GM12878 (cell line): ENCODE results near the gene TIMM29. TPM values are rescaled to one million over a fixed set of nuclear protein-coding genes. Genes with fewer than 3 reads are reported as not detected.

Experiments used
- ATAC-seq: fragments of 200-7000 bp; cut with Tn5 transposase; 3 replicates; pipeline ENCODE4 v1.9.1; 2020; ENCODE audit warnings: mild to moderate bottlenecking, moderate library complexity
- Bru-seq: library from RNA; stranded (reverse); fragments of 400-500 nt; gene quantifications from one replicate; lab custom pipeline; 2021; lab: Mats Ljungman, UMichigan
- BruChase-seq, 2 experiments: library from RNA; stranded (reverse); fragments of 400-500 nt; gene quantifications; one replicate each; lab custom pipeline; 2021; lab: Mats Ljungman, UMichigan
- BruUV-seq: library from RNA; stranded (reverse); fragments of 400-500 nt; replicated peaks from 2 replicates; lab custom pipeline; 2021; lab: Mats Ljungman, UMichigan
- CTCF ChIA-PET: fragments of 300-600 bp; sonication (Branson Sonifier 250); formaldehyde crosslinking; extraction: SDS; loops from one replicate; lab custom pipeline; 2021; ENCODE audit warnings: inconsistent platforms; lab: Yijun Ruan, JAX
- POLR2A ChIA-PET: fragments of 350-600 bp; formaldehyde crosslinking; extraction: SDS; loops from one replicate; lab custom pipeline; 2021; ENCODE audit warnings: inconsistent platforms; lab: Charles Lee
- RAD21 ChIA-PET: fragments of 300-600 bp; sonication (Branson Sonifier 250); formaldehyde crosslinking; loops from one replicate; lab custom pipeline; 2023; ENCODE audit warnings: antibody characterized with exemption; ENCODE audit not compliant: unreplicated experiment; lab: Charles Lee
- SMC1A ChIA-PET: fragments of 300-600 bp; sonication (Branson Sonifier 250); formaldehyde crosslinking; loops from one replicate; lab custom pipeline; 2023; ENCODE audit not compliant: unreplicated experiment, uncharacterized antibody; lab: Charles Lee
- DNase-seq: peaks from one replicate; pipeline ENCODE4 v3.0.0-alpha.2; 2011; ENCODE audit warnings: low read depth, low spot score
- FAIRE-seq: peaks from 3 replicates; lab custom pipeline; 2011; peaks lifted over from hg19 to GRCh38; lab: Jason Lieb, UNC
- H2AFZ ChIP-seq: 2 replicates; pipeline ENCODE4 v1.6.0; 2011; ENCODE audit warnings: low read depth, low read length, control low read depth; ENCODE audit not compliant: control insufficient read depth
- H3K27ac ChIP-seq: 2 replicates; pipeline ENCODE4 v1.5.1; 2011; ENCODE audit warnings: control low read depth; ENCODE audit not compliant: control insufficient read depth, insufficient read depth
- H3K27me3 ChIP-seq, 2 experiments: replicated peaks in 1 of 2; 2 replicates each; pipeline versions ENCODE4 v1.6.0 to v1.6.1; 2011; ENCODE audit warnings: low read length in 1 of 2; ENCODE audit not compliant: control insufficient read depth in 2 of 2, insufficient read depth in 2 of 2
- H3K36me3 ChIP-seq, 2 experiments: 2 replicates each; pipeline ENCODE4 v1.5.1; 2011; ENCODE audit warnings: low read length in 1 of 2; ENCODE audit not compliant: control insufficient read depth in 2 of 2, insufficient read depth in 2 of 2
- H3K4me1 ChIP-seq: 2 replicates; pipeline ENCODE4 v1.6.1; 2011; ENCODE audit warnings: mild to moderate bottlenecking, low read length, moderate library complexity, mixed read lengths; ENCODE audit not compliant: control insufficient read depth, insufficient read depth
- H3K4me2 ChIP-seq: 2 replicates; pipeline ENCODE4 v1.6.0; 2011; ENCODE audit warnings: control low read depth; ENCODE audit not compliant: control insufficient read depth, insufficient read depth
- H3K4me3 ChIP-seq: fragments of 200-600 bp; sonication (generic); 2 replicates; pipeline ENCODE4 v1.5.1; 2016
- H3K79me2 ChIP-seq: 2 replicates; pipeline ENCODE4 v1.6.0; 2011; ENCODE audit warnings: low read length; ENCODE audit not compliant: control insufficient read depth, insufficient read depth
- H3K9ac ChIP-seq: 2 replicates; pipeline ENCODE4 v1.8.0; 2011; ENCODE audit warnings: low read length, control low read depth, mixed read lengths; ENCODE audit not compliant: control insufficient read depth, insufficient read depth
- H3K9me3 ChIP-seq: replicated peaks from 3 replicates; pipeline ENCODE4 v1.5.1; 2011; ENCODE audit warnings: mild to moderate bottlenecking, low read length; ENCODE audit not compliant: control insufficient read depth, insufficient read depth
- H4K20me1 ChIP-seq: 2 replicates; pipeline ENCODE4 v1.6.0; 2011; ENCODE audit not compliant: control insufficient read depth, insufficient read depth
- BRCA1 ChIP-seq: IDR thresholded peaks from 2 replicates; pipeline ENCODE4 v1.6.1; 2011; ENCODE audit warnings: low read depth, low read length, improper control_type of control experiment
- CREM ChIP-seq: IDR thresholded peaks from 2 replicates; pipeline ENCODE4 v1.6.1; 2014; ENCODE audit warnings: antibody characterized with exemption, low read depth
- ELK1 ChIP-seq: IDR thresholded peaks from 2 replicates; pipeline ENCODE4 v1.6.1; 2012; ENCODE audit warnings: low read depth, low read length, improper control_type of control experiment
- EP300 ChIP-seq, 2 experiments: fragments of 150-350 bp in 1 of 2; IDR thresholded peaks; 2 replicates each; pipeline ENCODE4 v1.6.1; 2011 to 2012; ENCODE audit warnings: low read depth in 2 of 2, low read length in 2 of 2, borderline replicate concordance in 1 of 2, improper control_type of control experiment in 1 of 2, inconsistent platforms in 1 of 2; ENCODE audit not compliant: control insufficient read depth in 1 of 2
- EZH2 ChIP-seq: IDR thresholded peaks from 2 replicates; pipeline ENCODE4 v1.6.1; 2012; ENCODE audit warnings: low read depth, mild to moderate bottlenecking, control low read depth, inconsistent platforms, low read length, borderline replicate concordance; ENCODE audit not compliant: control insufficient read depth
- HDAC2 ChIP-seq: fragments of 200-600 bp; sonication (generic); IDR thresholded peaks from 2 replicates; pipeline ENCODE4 v1.6.1; 2017
- NFYA ChIP-seq: IDR thresholded peaks from 2 replicates; pipeline ENCODE4 v1.6.1; 2011; ENCODE audit warnings: low read depth, mild to moderate bottlenecking, low read length, improper control_type of control experiment, borderline replicate concordance
- SREBF1 ChIP-seq: IDR thresholded peaks from 2 replicates; pipeline ENCODE4 v1.6.1; 2012; ENCODE audit warnings: mild to moderate bottlenecking, low read length
- SREBF2 ChIP-seq: IDR thresholded peaks from 2 replicates; pipeline ENCODE4 v1.6.1; 2012; ENCODE audit warnings: mild to moderate bottlenecking, low read length
- STAT1 ChIP-seq: fragments of 450-650 bp; conservative IDR thresholded peaks from 2 replicates; pipeline ENCODE4 v1.6.1; 2014; ENCODE audit warnings: antibody characterized with exemption, mild to moderate bottlenecking
- ZNF384 ChIP-seq: IDR thresholded peaks from 2 replicates; pipeline ENCODE4 v1.6.1; 2012; ENCODE audit warnings: low read depth, mild to moderate bottlenecking, low read length, improper control_type of control experiment, borderline replicate concordance
- WGBS: methylation state at CpG from one replicate; pipeline ENCODE4 v1.1.6; 2016; ENCODE audit warnings: low lambda C conversion rate; ENCODE audit not compliant: insufficient replicate concordance, insufficient coverage; ENCODE audit errors: missing lambda C conversion rate; 5-methylcytosine and 5-hydroxymethylcytosine counted together
- in situ Hi-C: fragments of 300-500 bp; cut with MboI; formaldehyde crosslinking; loops from 9 replicates; pipeline ENCODE4 v1.14.3; 2018; ENCODE audit warnings: mixed read lengths
- intact Hi-C: fragments of 100-400 bp; cut with micrococcal nuclease; formaldehyde crosslinking; loops from one replicate; pipeline ENCODE4 v1.14.2; 2022; ENCODE audit not compliant: unreplicated experiment
- long read RNA-seq, 2 experiments: library from polyadenylated mRNA; unstranded; transcript quantifications; one replicate each; pipeline ENCODE4 v2.0.0, GENCODE V29; 2019 to 2020
- polyA minus RNA-seq, 3 experiments: library from RNA; depleted of rRNA, polyadenylated mRNA; stranded (reverse); fragments of >200 nt; gene quantifications; 2 replicates each; pipeline ENCODE4 v1.2.3, GENCODE V29; 2011
- polyA plus RNA-seq, 11 experiments: library from polyadenylated mRNA; depleted of rRNA in 4 of 11; unstranded in 6 of 11; stranded (reverse) in 5 of 11; fragments of >200 nt; fragmentation: Nextera tagmentation in 4 of 11; fragmentation: Illumina TruSeq in 1 of 11; extraction: Ambion mirVana in 4 of 11; extraction: Trizol in 1 of 11; gene quantifications; 1 replicate in 1 of 11; 2 replicates in 10 of 11; pipeline versions ENCODE4 v1.2.1 to v1.2.3, GENCODE V29; 2011 to 2016; ENCODE audit warnings: inconsistent platforms in 2 of 11, missing spikeins in 2 of 11, low read depth in 1 of 11
- total RNA-seq, 4 experiments: library from RNA; depleted of rRNA in 3 of 4; stranded (reverse); fragments of >200 nt in 3 of 4; fragmentation: Illumina TruSeq in 1 of 4; extraction: Trizol in 1 of 4; gene quantifications; 2 replicates each; pipeline versions ENCODE4 v1.2.1 to v1.2.3, GENCODE V29; 2013 to 2021
- TF ChIP-seq, protein P1 (sequence below): fragments of 450-650 bp; formaldehyde crosslinking; IDR thresholded peaks from 2 replicates; pipeline ENCODE4 v1.4.0; 2022; ENCODE audit warnings: mild to moderate bottlenecking, moderate library complexity

The TIMM29 gene
- total RNA-seq (2013; cell fraction: nucleolus; rRNA removed), result 18.1 and 19.1 TPM in 2 replicates
- 25.1 and 25.8 TPM in 2 replicates for total RNA-seq (2014; rRNA removed)
- 11.0 TPM in 2 replicates for total RNA-seq (2014; rRNA removed; fragmentation: Illumina TruSeq; extraction: Trizol)
- total RNA-seq (2021), result 20.9 and 22.7 TPM in 2 replicates
- polyA plus RNA-seq (2011; ENCODE audit: low read depth), result 11.1 TPM
- 9.6 and 10.2 TPM in 2 replicates for polyA plus RNA-seq (2011; rRNA removed)
- polyA plus RNA-seq (2011; cell fraction: cytosol; rRNA removed), result 10.5 and 14.1 TPM in 2 replicates
- 8.1 and 11.6 TPM in 2 replicates for polyA plus RNA-seq (2011; cell fraction: nucleus; rRNA removed)
- polyA plus RNA-seq (2012), result 15.7 and 16.8 TPM in 2 replicates
- polyA plus RNA-seq (2014; fragmentation: Illumina TruSeq; extraction: Trizol), result 6.2 and 8.2 TPM in 2 replicates
- 1 to 10 TPM; 2.4 to 6.5 TPM for polyA plus RNA-seq (2014; fragmentation: Nextera tagmentation; extraction: Ambion mirVana)
- 15.9 and 17.6 TPM in 2 replicates for polyA plus RNA-seq (2014; rRNA removed)
- polyA plus RNA-seq (2016; fragmentation: Nextera tagmentation; extraction: Ambion mirVana), result 10 to 100 TPM; 27.4 to 27.9 TPM
- polyA minus RNA-seq (2011; rRNA and poly(A)+ RNA removed), result 4.8 and 6.3 TPM in 2 replicates
- 4.6 and 7.4 TPM in 2 replicates for polyA minus RNA-seq (2011; cell fraction: cytosol; rRNA and poly(A)+ RNA removed)
- polyA minus RNA-seq (2011; cell fraction: nucleus; rRNA and poly(A)+ RNA removed), result 3.3 and 6.9 TPM in 2 replicates
- percentile 73 among the genes with signal in this experiment for Bru-seq, nascent RNA
- BruChase-seq, experiment 1, labeled RNA remaining after a 6-hour chase, result percentile 79 among the genes with signal in this experiment
- percentile 91 among the genes with signal in this experiment for BruChase-seq, experiment 2, labeled RNA remaining after a 2-hour chase
- long read RNA-seq, experiment 1, transcript TIMM29-201 (2 exons, 1,425 nt), result major isoform, 27 of 27 reads
- long read RNA-seq, experiment 1, partial matches to known transcripts, result 0 of 27 reads
- long read RNA-seq, experiment 1, other reads (novel, unspliced or antisense), result 0 of 27 reads
- long read RNA-seq, experiment 2, result 0 reads

DNA sequence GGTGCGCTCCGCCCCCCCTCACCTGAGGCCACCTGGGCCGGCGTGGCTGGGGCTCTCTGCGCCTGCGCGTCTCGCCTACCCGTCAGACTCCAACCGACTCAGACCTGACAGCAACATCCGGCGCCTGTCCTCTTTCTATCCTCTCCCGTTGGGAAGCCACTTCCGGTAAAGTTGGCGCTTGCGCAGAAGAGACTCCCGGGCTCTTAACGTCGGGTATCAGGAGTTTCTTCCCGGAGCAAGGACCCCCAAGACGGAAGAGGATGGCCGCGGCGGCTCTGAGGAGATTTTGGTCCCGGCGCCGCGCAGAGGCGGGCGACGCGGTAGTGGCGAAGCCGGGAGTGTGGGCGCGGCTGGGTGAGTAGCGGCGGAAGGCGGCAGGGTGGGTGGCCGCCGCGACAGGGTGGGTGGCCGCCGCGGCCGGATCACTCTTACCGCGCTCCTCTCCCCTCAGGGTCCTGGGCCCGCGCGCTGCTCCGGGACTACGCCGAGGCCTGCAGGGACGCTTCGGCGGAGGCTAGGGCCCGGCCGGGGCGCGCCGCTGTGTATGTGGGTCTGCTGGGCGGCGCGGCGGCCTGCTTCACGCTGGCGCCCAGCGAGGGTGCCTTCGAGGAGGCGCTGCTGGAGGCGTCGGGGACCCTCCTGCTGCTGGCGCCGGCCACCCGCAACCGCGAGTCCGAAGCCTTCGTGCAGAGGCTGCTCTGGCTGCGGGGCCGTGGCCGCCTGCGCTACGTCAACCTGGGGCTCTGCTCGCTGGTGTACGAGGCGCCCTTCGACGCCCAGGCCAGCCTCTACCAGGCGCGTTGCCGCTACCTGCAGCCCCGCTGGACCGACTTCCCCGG is at the start of gene TIMM29, which contains the start of gene YIPF2:
TSS of gene TIMM29 (plus strand) at position 249 of the 839 bp plus-strand sequence. CDS start at position 261, 12 bp downstream.
TSS of gene YIPF2 (minus strand) at position 77 of the 839 bp plus-strand sequence. CDS start 229 bp downstream, outside the sequence.
- Histone ChIP-seq H3K4me2 (peak within 1 kb of the TSS; percentile 97), H3K27me3 (no peaks in the 10 kb centered on the region), H3K27ac (peak within 1 kb of the TSS; percentile 46), H3K4me3 (peak within 1 kb of the TSS; percentile 89), H3K36me3 (peaks cover 3 to 4% of the 10 kb centered on the region in 2 experiments; a peak in 3 of 4 replicates), H3K4me1 (peaks cover 7% of the 10 kb centered on the region), H3K79me2 (peaks cover 26% of the 10 kb centered on the region), H3K9ac (peak within 1 kb of the TSS; percentile 36), H3K9me3 (no peaks in the 10 kb centered on the region), H4K20me1 (no peaks in the 10 kb centered on the region), H2AFZ (peak within 1 kb of the TSS; percentile 68)
- RAD21 ChIA-PET, result interaction anchor here (1.0 to 1.5 kb wide), 3 partner anchors 56 to 82 kb away, joined by 3 to 4 read pairs (median 4); no protein-coding TSS in a partner anchor
- peak; percentile 87 for DNase-seq
- intact Hi-C loops, result loop anchor here (2.0 kb wide), 1 partner anchor 50 kb away; no protein-coding TSS in a partner anchor
- FAIRE-seq, result peak; percentile 95
- BruUV-seq, result no TSS peak
- under 1% methylated on average over 96 of the region's 96 CpGs for WGBS
- in situ Hi-C loops, result no loop called here
- CTCF ChIA-PET, result interaction anchor here (1.5 kb wide), 1 partner anchor 13 kb away, joined by 10 read pairs; no protein-coding TSS in a partner anchor
- peak; percentile 94 for ATAC-seq
- POLR2A ChIA-PET, result no interaction called here
- SMC1A ChIA-PET, result interaction anchor here (2.4 kb wide), 1 partner anchor 56 kb away, joined by 7 read pairs; no protein-coding TSS in a partner anchor
- TF ChIP-seq STAT1 (peak; percentile 94; the same call in 1 of the 2 replicates), CREM (peak; percentile 94), SREBF1 (peak; percentile 80), EP300 (IDR thresholded peaks at IDR 0.05; ENCODE audit: borderline replicate concordance in 1 of 2, control insufficient read depth in 1 of 2, low read depth in 2 of 2, low read length in 2 of 2) (0 out of 4 replicates have a peak, but pooled peaks of 1 of the 2 experiments have one; percentile 41), BRCA1 (no peak), EZH2 (no peak), SREBF2 (peak; percentile 74), ZNF384 (no peak), ELK1 (peak; percentile 95), NFYA (no peak), HDAC2 (no peak)
- TF ChIP-seq, protein P1, sequence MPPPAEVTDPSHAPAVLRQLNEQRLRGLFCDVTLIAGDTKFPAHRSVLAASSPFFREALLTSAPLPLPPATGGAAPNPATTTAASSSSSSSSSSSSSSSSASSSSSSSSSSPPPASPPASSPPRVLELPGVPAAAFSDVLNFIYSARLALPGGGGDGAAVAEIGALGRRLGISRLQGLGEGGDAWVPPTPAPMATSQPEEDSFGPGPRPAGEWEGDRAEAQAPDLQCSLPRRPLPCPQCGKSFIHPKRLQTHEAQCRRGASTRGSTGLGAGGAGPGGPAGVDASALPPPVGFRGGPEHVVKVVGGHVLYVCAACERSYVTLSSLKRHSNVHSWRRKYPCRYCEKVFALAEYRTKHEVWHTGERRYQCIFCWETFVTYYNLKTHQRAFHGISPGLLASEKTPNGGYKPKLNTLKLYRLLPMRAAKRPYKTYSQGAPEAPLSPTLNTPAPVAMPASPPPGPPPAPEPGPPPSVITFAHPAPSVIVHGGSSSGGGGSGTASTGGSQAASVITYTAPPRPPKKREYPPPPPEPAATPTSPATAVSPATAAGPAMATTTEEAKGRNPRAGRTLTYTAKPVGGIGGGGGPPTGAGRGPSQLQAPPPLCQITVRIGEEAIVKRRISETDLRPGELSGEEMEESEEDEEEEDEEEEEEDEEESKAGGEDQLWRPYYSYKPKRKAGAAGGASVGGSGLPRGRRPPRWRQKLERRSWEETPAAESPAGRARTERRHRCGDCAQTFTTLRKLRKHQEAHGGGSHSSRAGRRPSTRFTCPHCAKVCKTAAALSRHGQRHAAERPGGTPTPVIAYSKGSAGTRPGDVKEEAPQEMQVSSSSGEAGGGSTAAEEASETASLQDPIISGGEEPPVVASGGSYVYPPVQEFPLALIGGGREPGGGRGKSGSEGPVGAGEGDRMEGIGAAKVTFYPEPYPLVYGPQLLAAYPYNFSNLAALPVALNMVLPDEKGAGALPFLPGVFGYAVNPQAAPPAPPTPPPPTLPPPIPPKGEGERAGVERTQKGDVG, result no peak
